Fibroblast of lung (primary cell): ENCODE data around the gene RER1. TPM values are rescaled to one million over a fixed set of nuclear protein-coding genes. Genes with fewer than 3 reads are reported as not detected.
A peak's percentile ranks its signal among the peaks of the same experiment; 100 is the strongest.

Experiments used
- DNase-seq, 2 donors: peaks; one replicate each; pipeline versions ENCODE4 v3.0.0 to v3.0.0-alpha.2; 2010; ENCODE audit warnings: low read depth in 2 of 2
- H2AFZ ChIP-seq: 2 replicates; pipeline ENCODE4 v1.5.1; 2012; ENCODE audit warnings: low read length, control low read depth, inconsistent platforms
- H3K27ac ChIP-seq: 2 replicates; pipeline ENCODE4 v1.5.1; 2011; ENCODE audit warnings: low read length, control low read depth; ENCODE audit not compliant: insufficient read depth
- H3K27me3 ChIP-seq: 2 replicates; pipeline ENCODE4 v1.5.1; 2011; ENCODE audit warnings: mild to moderate bottlenecking, low read length; ENCODE audit not compliant: control insufficient read depth, insufficient read depth
- H3K36me3 ChIP-seq: 2 replicates; pipeline ENCODE4 v1.5.1; 2011; ENCODE audit warnings: low read length; ENCODE audit not compliant: control insufficient read depth, insufficient read depth
- H3K4me1 ChIP-seq: 2 replicates; pipeline ENCODE4 v1.5.1; 2011; ENCODE audit warnings: low read length; ENCODE audit not compliant: control insufficient read depth, insufficient read depth; ENCODE audit errors: extremely low read depth
- H3K4me2 ChIP-seq: 2 replicates; pipeline ENCODE4 v1.5.1; 2011; ENCODE audit warnings: low read length, control low read depth; ENCODE audit not compliant: insufficient read depth; ENCODE audit errors: extremely low read depth
- H3K4me3 ChIP-seq, 4 experiments: fragments of 200-600 bp in 1 of 4; sonication (generic) in 1 of 4; replicated peaks in 1 of 4; 2 replicates each; pipeline ENCODE4 v1.5.1; 2011 to 2016; ENCODE audit warnings: low read length in 4 of 4, low read depth in 3 of 4, mild to moderate bottlenecking in 3 of 4, control low read depth in 2 of 4, inconsistent platforms in 1 of 4, mixed read lengths in 1 of 4; ENCODE audit not compliant: insufficient read depth in 1 of 4; ENCODE audit errors: control extremely low read depth in 1 of 4
- H3K79me2 ChIP-seq: 2 replicates; pipeline ENCODE4 v1.5.1; 2012; ENCODE audit warnings: mild to moderate bottlenecking, low read length, inconsistent platforms; ENCODE audit not compliant: control insufficient read depth, insufficient read depth
- H3K9ac ChIP-seq: 2 replicates; pipeline ENCODE4 v1.5.1; 2011; ENCODE audit warnings: mild to moderate bottlenecking, low read length, control low read depth; ENCODE audit not compliant: insufficient read depth
- H3K9me3 ChIP-seq: 2 replicates; pipeline ENCODE4 v1.5.1; 2012; ENCODE audit warnings: low read depth, low read length; ENCODE audit not compliant: control insufficient read depth, insufficient read depth
- H4K20me1 ChIP-seq: 2 replicates; pipeline ENCODE4 v1.5.1; 2011; ENCODE audit warnings: low read length; ENCODE audit not compliant: control insufficient read depth, insufficient read depth; ENCODE audit errors: extremely low read depth
- CTCF ChIP-seq, 2 donors: IDR thresholded peaks in 1 of 2; conservative IDR thresholded peaks in 1 of 2; 1 replicate in 1 of 2; 2 replicates in 1 of 2; pipeline ENCODE4 v1.5.1; 2011 to 2012; ENCODE audit warnings: low read length in 2 of 2, control low read depth in 1 of 2, inconsistent platforms in 1 of 2, low read depth in 1 of 2, mild to moderate bottlenecking in 1 of 2
- EZH2 ChIP-seq: IDR thresholded peaks from 2 replicates; pipeline ENCODE4 v1.5.1; 2012; ENCODE audit warnings: low read length, control low read depth, mild to moderate bottlenecking; ENCODE audit errors: missing control alignments
- polyA plus RNA-seq, 2 donors: library from polyadenylated mRNA; depleted of rRNA in 1 of 2; stranded (reverse) in 1 of 2; unstranded in 1 of 2; fragments of >200 nt; gene quantifications; 2 replicates each; pipeline ENCODE4 v1.2.1, GENCODE V29; 2011 to 2012; ENCODE audit warnings: missing spikeins in 1 of 2
- total RNA-seq: library from RNA; depleted of rRNA; stranded (reverse); fragments of >200 nt; gene quantifications from 2 replicates; pipeline ENCODE4 v1.2.1, GENCODE V29; 2014

RER1 gene
- total and polyA plus RNA-seq, 2 donors (not counting 1 experiment from before 2014, with no cell fraction given): 76.1 to 271 TPM

GRCh38 chr1:2412395-2412772, 20.7 kb downstream of the RER1 start, which contains the start of gene PEX10:
TSS of gene PEX10 (minus strand) at chr1:2412564. CDS start at chr1:2412502, 62 bp downstream.
- Histone ChIP-seq H4K20me1 (no peaks in the 10 kb centered on the region), H3K4me1 (peaks cover 6% of the 10 kb centered on the region), H3K27me3 (no peaks in the 10 kb centered on the region), H2AFZ (peak within 1 kb of the TSS; percentile 93), H3K27ac (peak within 1 kb of the TSS; percentile 90), H3K9ac (peak within 1 kb of the TSS; percentile 90), H3K36me3 (peaks cover 9% of the 10 kb centered on the region), H3K9me3 (no peaks in the 10 kb centered on the region), H3K79me2 (peaks cover 5% of the 10 kb centered on the region), H3K4me2 (peak within 1 kb of the TSS; percentile 92), H3K4me3 (peak within 1 kb of the TSS; percentile 67 to 83 (median 82))
- no peak for TF ChIP-seq EZH2
- no peak for TF ChIP-seq CTCF (conservative IDR thresholded peaks at IDR 0.05 in 1 of 2, IDR thresholded peaks at IDR 0.05 in 1 of 2; ENCODE audit: low read depth in 1 of 2, low read length in 2 of 2)
- DNase-seq: peak; percentile 90 to 92

GRCh38 chr1:2412773-2413494, 21.3 kb downstream of the RER1 start:
- H3K9me3 ChIP-seq: no peaks in the 10 kb centered on the region
- DNase-seq: peak in 1 of 2 donors; percentile 50
- H2AFZ ChIP-seq: peak overlapping the region; percentile 93
- H4K20me1 ChIP-seq: no peaks in the 10 kb centered on the region
- H3K27me3 ChIP-seq: no peaks in the 10 kb centered on the region
- peaks cover 5% of the 10 kb centered on the region for H3K79me2 ChIP-seq
- peak overlapping the region; percentile 92 for H3K4me2 ChIP-seq
- H3K4me1 ChIP-seq: peaks cover 6% of the 10 kb centered on the region
- TF ChIP-seq CTCF (conservative IDR thresholded peaks at IDR 0.05 in 1 of 2, IDR thresholded peaks at IDR 0.05 in 1 of 2; ENCODE audit: low read depth in 1 of 2, low read length in 2 of 2): no peak
- peak overlapping the region; percentile 56 for H3K27ac ChIP-seq
- H3K9ac ChIP-seq: peak overlapping the region; percentile 51
- peaks cover 9% of the 10 kb centered on the region for H3K36me3 ChIP-seq
- H3K4me3 ChIP-seq: peak overlapping the region; percentile 50 to 83 (median 71)

GRCh38 chr1:2413495-2414296, 22.1 kb downstream of the RER1 start:
- Histone ChIP-seq H3K27ac (no peak overlapping the region), H3K36me3 (peaks cover 4% of the 10 kb centered on the region), H3K4me1 (peaks cover 6% of the 10 kb centered on the region), H3K27me3 (no peaks in the 10 kb centered on the region), H2AFZ (peak overlapping the region; percentile 46), H4K20me1 (no peaks in the 10 kb centered on the region), H3K79me2 (peaks cover 5% of the 10 kb centered on the region), H3K4me3 (peak overlapping the region in 3 of 4 experiments; percentile 6 to 83 (median 68)), H3K9ac (peak overlapping the region; percentile 51), H3K4me2 (peak overlapping the region; percentile 92), H3K9me3 (no peaks in the 10 kb centered on the region)
- no peak for TF ChIP-seq EZH2
- no peak for TF ChIP-seq CTCF (conservative IDR thresholded peaks at IDR 0.05 in 1 of 2, IDR thresholded peaks at IDR 0.05 in 1 of 2; ENCODE audit: low read depth in 1 of 2, low read length in 2 of 2)
- DNase-seq: no peak
